ENCODE measurements around the gene PDCD4.
"Not testable (repeated sequence)": the region's sequence is repeated elsewhere in the genome, so short reads cannot be mapped to it uniquely, and the experiment has no call there.

PDCD4 gene

GRCh38 chr10:110862961-110863360 is 8.8 kb upstream of the PDCD4 start:
- DNase-seq, result no peak

DNA sequence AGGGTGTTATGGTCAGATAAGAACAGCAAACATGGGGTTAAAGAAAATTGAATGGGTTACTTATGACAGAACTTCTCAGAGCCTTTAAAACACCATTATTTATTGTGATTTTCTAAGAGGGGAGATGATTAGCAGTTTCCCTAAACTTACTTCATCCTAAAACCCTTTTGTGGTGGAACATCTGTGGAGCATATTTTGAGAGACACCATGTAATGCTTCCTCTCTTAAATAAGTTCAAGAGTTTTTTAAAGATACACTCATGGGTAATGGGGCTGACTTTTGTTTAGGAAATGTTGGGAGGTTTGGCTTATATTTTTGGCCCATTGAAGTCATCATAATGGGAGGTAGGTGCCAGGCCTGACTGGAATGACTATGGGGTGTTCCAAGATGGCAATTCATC is 8.4 kb upstream of the PDCD4 start:
- DNase-seq, result no peak

DNA sequence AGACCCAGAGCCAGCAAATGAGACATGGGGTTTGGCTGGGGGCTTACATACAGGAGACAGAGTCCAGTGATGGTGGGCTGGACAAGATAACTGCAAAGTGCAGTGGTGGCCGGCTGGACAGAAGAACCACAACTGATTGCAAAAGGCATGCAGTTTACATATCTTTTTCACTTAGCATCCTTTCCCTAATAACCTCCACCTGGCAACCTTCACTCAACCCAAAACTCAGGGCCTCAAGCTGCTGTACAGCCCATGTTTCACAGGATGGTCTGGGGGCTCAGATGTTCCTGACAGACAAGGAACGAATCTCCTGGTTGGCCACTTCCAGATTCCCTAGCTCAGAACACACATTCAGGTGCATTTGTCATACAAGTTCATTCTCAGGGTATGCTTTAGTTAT is 7.8 kb upstream of the PDCD4 start:
- DNase-seq, result no peak

- DNase-seq, result no peak
Measured at GRCh38 chr10:110864662-110865140, 7.0 kb upstream of the PDCD4 start.

- DNase-seq, result peak; percentile 81
Measured at GRCh38 chr10:110865186-110865808, 6.4 kb upstream of the PDCD4 start.

DNA sequence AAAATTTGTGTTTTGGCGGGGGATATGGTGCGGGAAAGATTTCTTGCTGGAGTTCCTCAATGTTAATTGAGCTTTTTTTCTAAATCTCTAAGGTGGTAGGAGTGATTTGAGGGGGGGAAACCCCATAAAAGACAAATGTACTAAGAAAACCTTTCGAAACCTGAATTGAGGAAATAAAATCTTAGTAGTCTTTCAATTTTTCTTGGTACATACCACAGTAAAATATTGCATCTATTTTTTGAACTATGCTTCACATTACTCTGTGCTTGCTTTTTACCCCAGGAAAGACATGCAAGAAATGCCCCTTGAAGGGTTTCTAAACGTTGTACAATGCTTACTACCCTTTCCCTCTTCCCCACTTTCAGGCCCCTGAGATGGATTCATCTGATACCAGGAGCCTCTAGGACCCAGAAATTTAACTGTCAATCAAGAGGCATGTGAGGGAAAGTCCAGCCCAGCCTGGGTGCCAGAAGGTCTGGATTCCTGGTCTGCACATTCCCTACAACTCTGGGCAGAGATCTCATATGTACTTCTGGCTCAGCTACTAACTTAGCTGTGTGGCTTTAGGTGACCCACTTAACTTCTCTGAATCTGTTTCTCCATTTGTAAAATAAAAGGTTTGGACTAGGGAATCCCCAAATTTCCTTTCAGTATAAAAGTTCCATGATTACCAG is 5.8 kb upstream of the PDCD4 start:
- DNase-seq, result peak; percentile 21

DNA sequence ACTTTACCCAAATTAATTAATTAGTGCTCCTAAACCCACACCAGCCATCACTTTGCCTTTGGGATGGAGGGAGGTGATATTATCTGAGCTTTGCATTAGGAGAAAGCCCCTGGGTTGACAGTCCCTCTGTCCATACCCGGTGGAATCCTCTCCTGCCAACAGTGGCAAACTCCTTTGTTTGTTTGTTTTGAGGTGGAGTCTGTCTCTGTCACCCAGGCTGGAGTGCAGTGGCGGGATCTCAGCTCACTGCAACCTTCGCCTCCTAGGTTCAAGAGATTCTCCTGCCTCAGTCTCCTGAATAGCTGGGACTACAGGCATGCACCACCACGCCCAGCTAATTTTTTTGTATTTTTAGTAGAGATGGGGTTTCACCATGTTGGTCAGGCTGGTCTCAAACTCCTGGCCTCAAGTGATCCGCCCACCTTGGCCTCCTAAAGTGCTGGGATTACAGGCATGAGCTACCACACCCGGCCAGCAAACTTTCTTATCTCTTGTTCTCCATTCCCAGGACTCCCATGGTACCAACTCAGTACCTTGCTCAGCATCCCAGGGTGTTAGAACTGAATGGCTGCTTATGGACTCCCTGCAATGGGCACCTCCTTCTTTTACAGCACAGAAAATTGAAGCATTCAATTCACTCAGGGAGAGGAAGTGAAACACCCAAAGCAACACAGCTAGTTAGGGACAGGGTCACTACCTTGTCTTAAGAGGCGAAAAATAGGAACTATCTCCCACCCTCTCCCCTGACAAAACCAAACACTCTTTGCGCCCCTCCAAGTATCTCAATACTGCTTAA is 4.5 kb upstream of the PDCD4 start:
- DNase-seq, result not testable (repeated sequence)

- DNase-seq, result peak; percentile 23
Measured at GRCh38 chr10:110867807-110868465, 3.8 kb upstream of the PDCD4 start.

DNA sequence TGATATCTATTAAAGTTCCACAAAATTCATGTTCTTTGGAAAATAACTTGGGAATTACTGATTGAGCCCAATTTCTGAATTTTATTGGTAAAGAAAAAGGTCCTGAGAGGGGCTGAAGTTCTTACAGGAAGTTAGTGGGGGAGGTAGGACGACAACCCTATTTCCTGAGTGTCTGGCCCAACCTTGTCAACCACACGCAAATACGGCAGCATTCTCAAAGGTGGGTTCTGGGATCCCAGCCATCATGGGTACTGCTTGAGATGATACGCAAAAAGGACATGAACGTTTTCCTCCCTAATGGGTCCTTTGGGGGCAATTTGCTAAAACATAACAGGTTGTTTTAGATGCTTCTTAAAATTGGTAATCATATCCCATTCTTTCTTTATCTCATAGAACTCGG is 2.7 kb upstream of the PDCD4 start:
- no peak for DNase-seq

GRCh38 chr10:110870823-110871297 is 868 bp upstream of the PDCD4 start:
- peak; percentile 26 for DNase-seq

GRCh38 chr10:110872145-110872983 is 636 bp downstream of the PDCD4 start:
- DNase-seq, result peak; percentile 88

GRCh38 chr10:110872984-110873923 is 1.5 kb downstream of the PDCD4 start:
- no peak for DNase-seq

GRCh38 chr10:110873951-110874350 is 2.2 kb downstream of the PDCD4 start:
- no peak for DNase-seq

GRCh38 chr10:110876000-110876399 is 4.3 kb downstream of the PDCD4 start:
- no peak for DNase-seq

DNA sequence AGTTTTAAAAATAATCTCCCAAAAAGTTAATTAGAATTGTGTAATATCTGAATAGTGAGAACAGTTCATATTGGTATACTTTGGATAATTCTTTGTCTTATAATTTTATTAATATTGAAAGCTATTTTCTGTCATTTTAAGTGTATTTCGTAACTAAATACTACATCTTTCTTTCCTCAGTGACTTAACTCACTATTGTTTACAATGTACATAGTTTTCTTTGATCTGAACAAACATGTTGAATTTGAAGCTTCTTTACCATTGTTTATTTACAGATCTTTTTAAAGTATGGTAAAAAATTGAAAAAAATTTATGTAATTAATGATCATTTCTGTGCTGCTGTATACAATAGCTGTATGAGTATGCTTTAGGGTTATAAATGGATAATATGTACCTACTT is 5.1 kb downstream of the PDCD4 start:
- no peak for DNase-seq

DNA sequence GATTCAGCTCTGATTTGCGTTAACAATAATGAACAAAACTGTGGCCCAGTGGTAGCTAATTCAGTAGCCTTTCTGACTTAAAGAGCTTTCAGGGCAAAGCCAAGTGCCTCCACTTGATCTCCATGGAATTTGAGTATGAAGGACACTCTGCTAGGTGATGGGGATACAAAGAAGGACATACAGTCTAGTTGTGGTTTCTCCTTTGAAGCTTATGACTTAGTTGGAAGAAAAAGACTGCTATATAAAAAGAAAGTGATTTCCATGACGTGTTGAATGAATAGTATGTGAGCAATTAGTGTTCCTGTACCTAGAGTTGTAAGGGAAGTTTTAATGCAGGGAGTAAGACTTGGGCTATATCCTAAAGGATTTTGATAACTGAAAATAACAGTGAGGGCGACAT is 8.3 kb downstream of the PDCD4 start:
- no peak for DNase-seq

DNA sequence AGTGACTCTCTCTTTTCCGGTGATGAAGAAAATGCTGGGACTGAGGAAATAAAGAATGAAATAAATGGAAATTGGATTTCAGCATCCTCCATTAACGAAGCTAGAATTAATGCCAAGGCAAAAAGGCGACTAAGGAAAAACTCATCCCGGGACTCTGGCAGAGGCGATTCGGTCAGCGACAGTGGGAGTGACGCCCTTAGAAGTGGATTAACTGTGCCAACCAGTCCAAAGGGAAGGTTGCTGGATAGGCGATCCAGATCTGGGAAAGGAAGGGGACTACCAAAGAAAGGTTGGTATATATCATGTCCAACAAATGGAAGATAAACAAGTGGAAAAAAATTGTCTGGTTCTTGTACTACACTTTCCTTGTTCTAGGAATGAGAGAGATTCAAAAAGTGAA is 9.5 kb downstream of the PDCD4 start:
- DNase-seq, result no peak

- no peak for DNase-seq
Measured at GRCh38 chr10:110881905-110882304, 10.2 kb downstream of the PDCD4 start.

- DNase-seq, result no peak
Measured at GRCh38 chr10:110883924-110884323, 12.2 kb downstream of the PDCD4 start.

GRCh38 chr10:110885932-110886674 is 14.4 kb downstream of the PDCD4 start:
- no peak for DNase-seq
